Smooth muscle cell (in vitro differentiated cells): Measurements from ENCODE around the gene CNBD2. TPM values are rescaled to one million over a fixed set of nuclear protein-coding genes. Genes with fewer than 3 reads are reported as not detected.
A peak's percentile ranks its signal among the peaks of the same experiment; 100 is the strongest.

Experiments used
- DNase-seq: peaks from one replicate; lab custom pipeline; 2025; ENCODE audit not compliant: unreplicated experiment; lab: John Stamatoyannopoulos, UW
- H2AFZ ChIP-seq: fragments of 200-600 bp; sonication (generic); 2 replicates; pipeline ENCODE4 v1.6.0; 2016; ENCODE audit warnings: antibody characterized with exemption, low read depth, mild to moderate bottlenecking
- H3F3A ChIP-seq: fragments of 200-600 bp; sonication (generic); 2 replicates; pipeline ENCODE4 v1.6.0; 2017; ENCODE audit warnings: antibody characterized with exemption, low read depth
- H3K27ac ChIP-seq: fragments of 200-600 bp; sonication (generic); 2 replicates; pipeline ENCODE4 v1.5.1; 2016; ENCODE audit warnings: low read depth, mild to moderate bottlenecking
- H3K27me3 ChIP-seq: fragments of 200-600 bp; sonication (generic); 2 replicates; pipeline ENCODE4 v1.6.1; 2016; ENCODE audit warnings: low read depth, mild to moderate bottlenecking
- H3K36me3 ChIP-seq: fragments of 200-600 bp; sonication (generic); 2 replicates; pipeline ENCODE4 v1.5.1; 2016; ENCODE audit warnings: low read depth
- H3K4me1 ChIP-seq: fragments of 200-600 bp; sonication (generic); 2 replicates; pipeline ENCODE4 v1.5.1; 2016; ENCODE audit warnings: low read depth
- H3K4me2 ChIP-seq: fragments of 200-600 bp; sonication (generic); 2 replicates; pipeline ENCODE4 v1.6.0; 2016; ENCODE audit warnings: mild to moderate bottlenecking
- H3K4me3 ChIP-seq: fragments of 200-600 bp; sonication (generic); 2 replicates; pipeline ENCODE4 v1.5.1; 2016; ENCODE audit warnings: mild to moderate bottlenecking
- H3K79me2 ChIP-seq: fragments of 200-600 bp; sonication (generic); 2 replicates; pipeline ENCODE4 v1.6.0; 2016; ENCODE audit warnings: low read depth, mild to moderate bottlenecking
- H3K9ac ChIP-seq: fragments of 200-600 bp; sonication (generic); 2 replicates; pipeline ENCODE4 v1.6.0; 2016; ENCODE audit warnings: low read depth
- H3K9me3 ChIP-seq: fragments of 200-600 bp; sonication (generic); replicated peaks from 2 replicates; pipeline ENCODE4 v1.5.1; 2016; ENCODE audit warnings: low read depth
- H4K20me1 ChIP-seq: fragments of 200-600 bp; sonication (generic); 2 replicates; pipeline ENCODE4 v1.6.0; 2016; ENCODE audit warnings: low read depth
- CTCF ChIP-seq: fragments of 200-600 bp; sonication (generic); IDR thresholded peaks from 2 replicates; pipeline ENCODE4 v1.5.1; 2017; ENCODE audit warnings: borderline replicate concordance, mild to moderate bottlenecking, antibody characterized with exemption; ENCODE audit not compliant: insufficient read depth, poor library complexity, severe bottlenecking
- WGBS: methylation state at CpG from one replicate; pipeline ENCODE4 v1.1.7; 2016; ENCODE audit warnings: low lambda C conversion rate; 5-methylcytosine and 5-hydroxymethylcytosine counted together
- polyA plus RNA-seq: library from polyadenylated mRNA; unstranded; fragments of >200 nt; fragmentation: Nextera tagmentation; extraction: Ambion mirVana; gene quantifications from 2 replicates; pipeline ENCODE4 v1.2.1, GENCODE V29; 2016
- total RNA-seq: library from RNA; depleted of rRNA; stranded (reverse); fragments of >200 nt; gene quantifications from 2 replicates; pipeline ENCODE4 v1.2.3, GENCODE V29; 2014

Gene CNBD2
- total and polyA plus RNA-seq, 2 experiments from 2014 or later, result 2.8 to 10.2 TPM

GRCh38 chr20:35953387-35954199 lies 14.8 kb upstream of the CNBD2 start:
- H2AFZ ChIP-seq, result peak overlapping the region; percentile 58
- peak overlapping the region; percentile 98 for H3K9ac ChIP-seq
- H3F3A ChIP-seq, result peaks cover 16% of the 10 kb centered on the region
- H3K79me2 ChIP-seq, result peaks cover 21% of the 10 kb centered on the region
- 2% methylated on average over 65 of the region's 65 CpGs for WGBS
- H3K36me3 ChIP-seq, result no peaks in the 10 kb centered on the region
- TF ChIP-seq CTCF, result no peak
- no peaks in the 10 kb centered on the region for H3K27me3 ChIP-seq
- peak overlapping the region; percentile 97 for H3K27ac ChIP-seq
- no peaks in the 10 kb centered on the region for H3K9me3 ChIP-seq
- DNase-seq, result peak; percentile 66
- peak overlapping the region; percentile 88 for H3K4me2 ChIP-seq
- peak overlapping the region; percentile 84 for H3K4me3 ChIP-seq
- peaks cover 16% of the 10 kb centered on the region for H4K20me1 ChIP-seq
- H3K4me1 ChIP-seq, result peaks cover 17% of the 10 kb centered on the region

- peak within 1 kb of the TSS; percentile 84 for H3K4me3 ChIP-seq
- peak within 1 kb of the TSS; percentile 88 for H3K4me2 ChIP-seq
- H2AFZ ChIP-seq, result peak within 1 kb of the TSS; percentile 81
- peaks cover 13% of the 10 kb centered on the region for H3F3A ChIP-seq
- WGBS, result under 1% methylated on average over 75 of the region's 76 CpGs
- H4K20me1 ChIP-seq, result peaks cover 16% of the 10 kb centered on the region
- peak; percentile 99 for DNase-seq
- H3K9me3 ChIP-seq, result no peaks in the 10 kb centered on the region
- H3K4me1 ChIP-seq, result peaks cover 17% of the 10 kb centered on the region
- H3K79me2 ChIP-seq, result peaks cover 21% of the 10 kb centered on the region
- TF ChIP-seq CTCF, result peak; percentile 90
- H3K27ac ChIP-seq, result peak within 1 kb of the TSS; percentile 97
- H3K36me3 ChIP-seq, result no peaks in the 10 kb centered on the region
- H3K27me3 ChIP-seq, result no peaks in the 10 kb centered on the region
- H3K9ac ChIP-seq, result peak within 1 kb of the TSS; percentile 98
These were observed 14.0 kb upstream of the CNBD2 start, which contains the start of gene SCAND1 for GRCh38 chr20:35954200-35954906. Gene SCAND1, minus strand, starts transcription at chr20:35954502. Its CDS starts 218 bp downstream, at chr20:35954284.

GRCh38 chr20:35954907-35955251 lies 13.5 kb upstream of the CNBD2 start:
- H4K20me1 ChIP-seq, result peaks cover 16% of the 10 kb centered on the region
- 2% methylated on average over 19 of the region's 19 CpGs for WGBS
- H3K36me3 ChIP-seq, result no peaks in the 10 kb centered on the region
- peak overlapping the region; percentile 84 for H3K4me3 ChIP-seq
- no peaks in the 10 kb centered on the region for H3K9me3 ChIP-seq
- no peak for TF ChIP-seq CTCF
- peak overlapping the region; percentile 81 for H2AFZ ChIP-seq
- peaks cover 13% of the 10 kb centered on the region for H3F3A ChIP-seq
- no peak for DNase-seq
- H3K4me1 ChIP-seq, result peaks cover 17% of the 10 kb centered on the region
- peaks cover 21% of the 10 kb centered on the region for H3K79me2 ChIP-seq
- H3K4me2 ChIP-seq, result peak overlapping the region; percentile 87
- no peaks in the 10 kb centered on the region for H3K27me3 ChIP-seq
- H3K27ac ChIP-seq, result peak overlapping the region; percentile 97
- H3K9ac ChIP-seq, result peak overlapping the region; percentile 87
